ENCODE data around the gene EVA1B.
A peak's percentile ranks its signal among the peaks of the same experiment; 100 is the strongest.

The EVA1B gene

GRCh38 chr1:36345353-36345752 lies 21.9 kb upstream of the EVA1B start:
- DNase-seq = no peak

GRCh38 chr1:36344395-36344680 lies 20.9 kb upstream of the EVA1B start:
- DNase-seq = no peak

- DNase-seq = no peak
Measured at GRCh38 chr1:36343651-36344394, 20.4 kb upstream of the EVA1B start.

- peak; percentile 37 to 42 for DNase-seq
Measured at GRCh38 chr1:36342426-36343185, 19.2 kb upstream of the EVA1B start.

- DNase-seq = no peak
Measured at GRCh38 chr1:36341626-36342320, 18.3 kb upstream of the EVA1B start.

GRCh38 chr1:36339615-36340014 lies 16.2 kb upstream of the EVA1B start:
- DNase-seq = no peak

- DNase-seq = no peak
Measured at GRCh38 chr1:36339215-36339614, 15.8 kb upstream of the EVA1B start.

GRCh38 chr1:36337830-36338229 lies 14.4 kb upstream of the EVA1B start:
- DNase-seq = no peak

GRCh38 chr1:36330940-36331339 lies 7.5 kb upstream of the EVA1B start:
- no peak for DNase-seq

- no peak for DNase-seq
Measured at GRCh38 chr1:36329817-36330216, 6.4 kb upstream of the EVA1B start.

- peak; percentile 73 for DNase-seq
Measured at GRCh38 chr1:36328713-36329112, 5.3 kb upstream of the EVA1B start.

- no peak for DNase-seq
Measured at GRCh38 chr1:36328088-36328480, 4.6 kb upstream of the EVA1B start.

GRCh38 chr1:36327421-36328087 lies 4.1 kb upstream of the EVA1B start:
- DNase-seq = no peak

- no peak for DNase-seq
Measured at GRCh38 chr1:36326499-36326898, 3.1 kb upstream of the EVA1B start.

GRCh38 chr1:36324353-36324703 lies 883 bp upstream of the EVA1B start:
- DNase-seq = no peak

GRCh38 chr1:36322786-36323635 lies 434 bp downstream of the EVA1B start:
- DNase-seq = no peak

- no peak for DNase-seq
Measured at GRCh38 chr1:36322041-36322785, 1.2 kb downstream of the EVA1B start.

GRCh38 chr1:36321119-36321951 lies 2.1 kb downstream of the EVA1B start:
- peak in 1 of 2 donors; percentile 41 for DNase-seq

GRCh38 chr1:36320767-36321118 lies 2.7 kb downstream of the EVA1B start:
- DNase-seq = no peak

- DNase-seq = peak; percentile 12 to 47
Measured at GRCh38 chr1:36320291-36320761, 3.1 kb downstream of the EVA1B start.

- DNase-seq = no peak
Measured at GRCh38 chr1:36309397-36309796, 14.0 kb downstream of the EVA1B start.
